Esophagus squamous epithelium (tissue), 5 donors: Measurements from ENCODE around the gene IFNK. TPM values are rescaled to one million over a fixed set of nuclear protein-coding genes. Genes with fewer than 3 reads are reported as not detected.
A peak's percentile ranks its signal among the peaks of the same experiment; 100 is the strongest.

Experiments
- DNase-seq: peaks from one replicate; lab custom pipeline; 2025; lab: John Stamatoyannopoulos, UW
- H3K27ac ChIP-seq, 4 donors: fragments of 200-600 bp; sonication (generic); one replicate each; pipeline ENCODE4 v1.5.1; 2016 to 2019; ENCODE audit warnings: mild to moderate bottlenecking in 1 of 4
- H3K27me3 ChIP-seq, 4 donors: fragments of 200-600 bp; sonication (generic); 1 replicate in 3 of 4; 2 replicates in 1 of 4; pipeline versions ENCODE4 v1.5.1 to v1.6.0; 2017 to 2021; ENCODE audit warnings: antibody characterized with exemption in 1 of 4
- H3K36me3 ChIP-seq, 3 donors: fragments of 200-600 bp; sonication (generic); one replicate each; pipeline ENCODE4 v1.5.1; 2016 to 2019
- H3K4me1 ChIP-seq, 3 donors: fragments of 200-600 bp; sonication (generic); one replicate each; pipeline ENCODE4 v1.5.1; 2017 to 2019
- H3K4me3 ChIP-seq, 4 donors: fragments of 200-600 bp; sonication (generic); 1 replicate in 3 of 4; 2 replicates in 1 of 4; pipeline ENCODE4 v1.5.1; 2016 to 2019; ENCODE audit warnings: mild to moderate bottlenecking in 2 of 4, moderate library complexity in 1 of 4
- H3K9me3 ChIP-seq, 3 donors: fragments of 200-600 bp; sonication (generic); one replicate each; pipeline ENCODE4 v1.5.1; 2016 to 2019
- CTCF ChIP-seq, 6 experiments: fragments of 450-650 bp in 4 of 6; fragments of 200-600 bp in 2 of 6; sonication (generic) in 2 of 6; IDR thresholded peaks; one replicate each; pipeline ENCODE4 v1.5.1; 2016 to 2019; ENCODE audit warnings: antibody characterized with exemption in 6 of 6, mild to moderate bottlenecking in 4 of 6, moderate library complexity in 4 of 6
- POLR2A ChIP-seq, 4 donors: fragments of 450-650 bp; IDR thresholded peaks; one replicate each; pipeline ENCODE4 v1.6.1; 2017; ENCODE audit warnings: antibody characterized with exemption in 4 of 4, mild to moderate bottlenecking in 4 of 4, moderate library complexity in 3 of 4
- WGBS, 2 donors: methylation state at CpG; one replicate each; pipeline ENCODE4 v1.1.5; 2018; 5-methylcytosine and 5-hydroxymethylcytosine counted together
- intact Hi-C: fragments of 100-400 bp; cut with DNase I; formaldehyde crosslinking; loops from one replicate; pipeline ENCODE4 v1.15.0; 2022
- total RNA-seq, 4 donors: library from RNA; depleted of rRNA; stranded (reverse); fragments of >200 nt; gene quantifications; one replicate each; pipeline ENCODE4 v1.1.0, GENCODE V29; 2016
- donor health status: DM: yes; HTN: yes; CAD: no.

Gene IFNK
- total RNA-seq, 4 donors from 2014 or later: not detected

DNA sequence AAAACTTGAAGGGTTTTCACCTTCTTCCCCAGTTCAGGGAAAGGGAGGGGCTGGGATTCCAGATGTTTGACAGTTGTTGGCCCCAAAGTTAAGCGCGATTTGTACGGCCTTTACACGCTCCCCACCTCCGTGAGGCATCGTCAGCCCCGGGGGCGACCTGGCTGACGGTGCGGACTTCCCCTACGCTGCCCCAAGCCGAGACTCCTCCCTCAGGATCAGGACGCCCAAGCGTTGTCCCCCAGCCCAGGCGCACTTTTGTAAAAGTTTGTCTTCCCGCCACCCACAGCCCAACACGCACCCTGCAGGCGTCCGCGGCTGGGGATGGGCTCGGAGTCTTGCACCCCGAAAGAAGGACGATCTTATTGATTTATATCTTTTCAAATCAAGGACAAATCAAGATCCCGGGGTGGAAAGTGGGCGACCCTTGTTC lies 4.8 kb downstream of the IFNK start:
- intact Hi-C loops: no loop called here
- Histone ChIP-seq H3K4me1 (peaks cover 13 to 44% (median 14%) of the 10 kb centered on the region in 3 donors), H3K27ac (peak overlapping the region; percentile 91 to 97 (median 94)), H3K9me3 (no peaks in the 10 kb centered on the region), H3K4me3 (peak overlapping the region; percentile 73 to 90 (median 80)), H3K27me3 (no peaks in the 10 kb centered on the region), H3K36me3 (no peaks in the 10 kb centered on the region)
- peak; percentile 5 for DNase-seq
- 0 to 1% methylated on average over 8 to 16 of the region's 25 CpGs for WGBS, 2 donors
- no peak for TF ChIP-seq POLR2A (IDR thresholded peaks at IDR 0.05)
- no peak for TF ChIP-seq CTCF (IDR thresholded peaks at IDR 0.05)

DNA sequence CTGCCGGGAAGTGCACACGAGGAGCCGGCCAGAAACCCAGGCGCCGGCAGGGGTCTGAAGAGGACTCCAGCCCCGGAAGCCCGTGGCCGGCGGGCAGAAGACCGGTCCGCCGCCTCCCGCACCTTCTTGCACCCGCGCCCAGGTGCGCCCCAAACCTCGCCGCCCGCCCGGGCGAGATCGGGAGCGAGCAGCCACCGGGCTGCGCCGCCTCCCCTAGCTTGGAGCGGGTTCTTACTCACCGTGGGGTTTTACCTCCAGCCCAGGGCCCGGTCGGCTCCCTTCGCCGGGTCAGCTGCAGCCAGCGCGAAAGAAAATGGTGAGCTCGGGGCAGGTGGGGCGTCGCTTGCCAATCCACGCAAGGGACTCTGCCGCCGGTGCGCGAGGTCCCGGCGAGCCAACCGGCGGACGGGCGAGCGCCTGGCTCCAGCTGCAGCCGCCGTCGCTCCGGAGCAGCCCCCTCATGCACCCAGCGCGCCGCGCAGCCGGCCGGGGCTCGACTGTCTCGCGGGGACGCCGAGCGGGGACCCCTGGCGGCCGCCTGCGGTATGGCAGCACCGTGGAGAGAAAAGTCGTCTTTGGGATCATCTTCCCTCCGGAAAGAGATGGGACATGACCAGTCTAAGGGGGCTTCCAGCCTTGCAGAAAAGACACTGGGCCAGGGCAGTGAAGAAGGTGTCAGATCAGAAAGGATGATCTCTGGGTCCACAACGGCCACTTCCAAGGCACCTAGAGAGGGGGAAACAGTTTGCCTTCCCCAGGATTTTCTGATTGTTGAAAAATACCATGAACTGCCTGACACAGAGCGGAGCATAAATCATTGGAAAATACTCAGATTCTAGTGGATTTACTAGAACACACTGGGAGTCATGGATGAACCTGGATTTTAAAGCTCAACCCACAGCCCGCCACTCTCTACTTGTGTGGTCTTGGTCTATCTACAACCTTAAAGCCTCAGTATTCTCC lies 5.5 kb downstream of the IFNK start, which contains the start of gene MOB3B:
Gene MOB3B, minus strand, starts transcription at position 499 of the 963 bp plus-strand sequence. CDS start 74,264 bp downstream, outside the sequence.
- intact Hi-C loops: no loop called here
- Histone ChIP-seq H3K36me3 (no peaks in the 10 kb centered on the region), H3K4me1 (peaks cover 14 to 49% (median 16%) of the 10 kb centered on the region in 3 donors), H3K9me3 (no peaks in the 10 kb centered on the region), H3K27me3 (no peaks in the 10 kb centered on the region), H3K4me3 (peak within 1 kb of the TSS; percentile 73 to 90 (median 80)), H3K27ac (peak within 1 kb of the TSS; percentile 91 to 97 (median 94))
- TF ChIP-seq CTCF (IDR thresholded peaks at IDR 0.05) (peak; percentile 95 to 99 (median 97)), POLR2A (IDR thresholded peaks at IDR 0.05) (peak in 2 of 4 donors; percentile 33 to 64)
- peak; percentile 7 for DNase-seq
- 36 to 52% methylated on average over 3 to 5 of the region's 74 CpGs for WGBS, 2 donors

GRCh38 chr9:27530915-27531755 lies 7.0 kb downstream of the IFNK start:
- Histone ChIP-seq H3K9me3 (no peaks in the 10 kb centered on the region), H3K4me3 (no peak overlapping the region), H3K27ac (no peak overlapping the region), H3K27me3 (no peaks in the 10 kb centered on the region), H3K36me3 (no peaks in the 10 kb centered on the region), H3K4me1 (peaks cover 14 to 46% (median 21%) of the 10 kb centered on the region in 3 donors)
- intact Hi-C loops: no loop called here
- 69 to 70% methylated on average over 4 of the region's 4 CpGs for WGBS, 2 donors
- TF ChIP-seq CTCF (IDR thresholded peaks at IDR 0.05) (no peak), POLR2A (IDR thresholded peaks at IDR 0.05) (no peak)
- no peak for DNase-seq

- no peak for DNase-seq
- no peak overlapping the region for H3K27ac ChIP-seq
- 54 to 56% methylated on average over 1 of the region's 1 CpG for WGBS, 2 donors
- no peaks in the 10 kb centered on the region for H3K27me3 ChIP-seq
- H3K4me3 ChIP-seq: no peak overlapping the region
- intact Hi-C loops: no loop called here
- H3K9me3 ChIP-seq: no peaks in the 10 kb centered on the region
- peaks cover 14 to 37% (median 19%) of the 10 kb centered on the region in 3 donors for H3K4me1 ChIP-seq
- no peaks in the 10 kb centered on the region for H3K36me3 ChIP-seq
- no peak for TF ChIP-seq CTCF (IDR thresholded peaks at IDR 0.05)
- TF ChIP-seq POLR2A (IDR thresholded peaks at IDR 0.05): no peak
Measured at GRCh38 chr9:27532046-27532445, 8.0 kb downstream of the IFNK start.
